Nephron progenitor cell (in vitro differentiated cells): Measurements from ENCODE around the gene LELP1.
A peak's percentile ranks its signal among the peaks of the same experiment; 100 is the strongest.

Experiments
- DNase-seq: peaks from one replicate; pipeline ENCODE4 v3.0.0; 2021
- H3K27ac Mint-ChIP-seq: 2 replicates; pipeline ENCODE4 v1.8.0; 2021; ENCODE audit warnings: mild to moderate bottlenecking, moderate library complexity, mixed read lengths
- H3K27me3 Mint-ChIP-seq: 2 replicates; pipeline ENCODE4 v1.8.0; 2021; ENCODE audit warnings: mild to moderate bottlenecking, low read depth, mixed read lengths; ENCODE audit not compliant: poor library complexity
- H3K36me3 Mint-ChIP-seq: 2 replicates; pipeline ENCODE4 v1.8.0; 2021; ENCODE audit warnings: low read depth, mixed read lengths
- H3K4me1 Mint-ChIP-seq: 2 replicates; pipeline ENCODE4 v1.8.0; 2021; ENCODE audit warnings: mixed read lengths
- H3K4me3 Mint-ChIP-seq: 2 replicates; pipeline ENCODE4 v1.8.0; 2021; ENCODE audit warnings: mild to moderate bottlenecking, moderate library complexity, mixed read lengths
- H3K9me3 Mint-ChIP-seq: 2 replicates; pipeline ENCODE4 v1.8.0; 2021; ENCODE audit warnings: mild to moderate bottlenecking, moderate library complexity, mixed read lengths
- TF ChIP-seq, protein P1 (sequence below): fragments of 200-600 bp; sonication (generic); IDR thresholded peaks from 2 replicates; pipeline ENCODE4 v1.5.0; 2021; ENCODE audit warnings: antibody characterized with exemption

LELP1 gene

DNA sequence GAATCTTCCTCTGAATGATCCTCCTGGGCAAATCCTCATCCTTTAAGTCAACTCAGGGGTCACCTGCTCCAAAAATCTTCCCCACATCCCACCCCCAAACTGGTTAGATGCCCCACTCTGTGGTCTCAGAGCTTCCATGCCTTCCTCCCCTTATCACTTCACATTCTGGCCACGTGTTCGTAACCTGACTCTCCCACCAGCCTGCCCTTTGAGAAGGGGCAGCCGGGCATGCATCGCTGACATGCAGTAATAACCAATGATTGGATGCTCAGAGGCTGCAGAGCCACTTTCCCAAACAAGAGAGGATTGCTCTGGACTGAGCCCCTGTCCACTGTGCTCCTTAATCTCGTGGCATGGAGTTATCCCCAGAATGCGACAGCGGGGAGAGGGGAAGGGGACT lies 7.0 kb downstream of the LELP1 start:
- Mint-ChIP-seq H3K36me3 (no peaks in the 10 kb centered on the region), H3K27me3 (peaks cover 3% of the 10 kb centered on the region), H3K4me3 (no peak overlapping the region), H3K27ac (no peak overlapping the region), H3K9me3 (peaks cover 35% of the 10 kb centered on the region), H3K4me1 (peaks cover 13% of the 10 kb centered on the region)
- peak; percentile 35 for DNase-seq
- TF ChIP-seq, protein P1, sequence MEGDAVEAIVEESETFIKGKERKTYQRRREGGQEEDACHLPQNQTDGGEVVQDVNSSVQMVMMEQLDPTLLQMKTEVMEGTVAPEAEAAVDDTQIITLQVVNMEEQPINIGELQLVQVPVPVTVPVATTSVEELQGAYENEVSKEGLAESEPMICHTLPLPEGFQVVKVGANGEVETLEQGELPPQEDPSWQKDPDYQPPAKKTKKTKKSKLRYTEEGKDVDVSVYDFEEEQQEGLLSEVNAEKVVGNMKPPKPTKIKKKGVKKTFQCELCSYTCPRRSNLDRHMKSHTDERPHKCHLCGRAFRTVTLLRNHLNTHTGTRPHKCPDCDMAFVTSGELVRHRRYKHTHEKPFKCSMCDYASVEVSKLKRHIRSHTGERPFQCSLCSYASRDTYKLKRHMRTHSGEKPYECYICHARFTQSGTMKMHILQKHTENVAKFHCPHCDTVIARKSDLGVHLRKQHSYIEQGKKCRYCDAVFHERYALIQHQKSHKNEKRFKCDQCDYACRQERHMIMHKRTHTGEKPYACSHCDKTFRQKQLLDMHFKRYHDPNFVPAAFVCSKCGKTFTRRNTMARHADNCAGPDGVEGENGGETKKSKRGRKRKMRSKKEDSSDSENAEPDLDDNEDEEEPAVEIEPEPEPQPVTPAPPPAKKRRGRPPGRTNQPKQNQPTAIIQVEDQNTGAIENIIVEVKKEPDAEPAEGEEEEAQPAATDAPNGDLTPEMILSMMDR: no peak

DNA sequence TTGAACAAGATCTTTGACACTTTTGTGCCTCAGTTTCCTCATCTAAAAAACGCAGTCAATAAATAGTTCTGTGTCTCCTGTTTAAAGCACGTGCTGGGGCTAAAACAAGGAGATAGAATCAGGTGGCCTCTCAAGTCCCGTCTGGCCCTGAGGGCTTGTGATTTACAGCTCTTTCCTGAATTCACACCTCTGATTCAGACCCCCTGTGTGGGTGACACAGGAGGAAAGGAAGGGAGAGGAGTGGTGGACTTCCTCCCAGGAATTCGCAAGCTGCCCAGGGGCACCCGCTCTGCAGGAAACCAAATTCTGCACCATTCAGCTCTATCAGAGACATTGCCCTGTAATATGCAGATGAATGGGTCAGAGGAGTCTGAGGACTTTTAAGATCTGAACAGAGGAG lies 9.0 kb downstream of the LELP1 start:
- DNase-seq: no peak
- no peaks in the 10 kb centered on the region for H3K36me3 Mint-ChIP-seq
- no peak overlapping the region for H3K4me3 Mint-ChIP-seq
- H3K27me3 Mint-ChIP-seq: peaks cover 6% of the 10 kb centered on the region
- H3K9me3 Mint-ChIP-seq: peaks cover 29% of the 10 kb centered on the region
- no peak overlapping the region for H3K27ac Mint-ChIP-seq
- TF ChIP-seq, protein P1: no peak
- peaks cover 13% of the 10 kb centered on the region for H3K4me1 Mint-ChIP-seq

DNA sequence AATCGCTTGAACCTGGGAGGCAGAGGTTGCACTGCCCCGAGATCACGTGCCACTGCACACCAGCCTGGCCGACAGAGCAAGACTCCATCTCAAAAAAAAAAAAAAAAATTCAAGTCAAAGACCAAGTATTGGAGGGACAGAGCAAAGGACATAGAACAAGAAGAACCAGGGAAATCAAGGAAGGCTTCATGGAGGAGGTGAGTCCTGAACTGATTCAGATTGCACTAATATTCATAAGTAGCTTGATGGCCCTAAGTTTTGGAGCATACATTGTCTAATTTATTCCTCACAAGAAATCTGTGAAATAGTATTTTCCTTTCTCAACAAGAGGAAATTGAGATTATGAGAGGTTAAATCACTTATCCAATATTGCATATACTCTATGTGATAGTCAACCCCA lies 10.3 kb downstream of the LELP1 start:
- Mint-ChIP-seq H3K27me3 (peaks cover 3% of the 10 kb centered on the region), H3K4me3 (no peak overlapping the region), H3K4me1 (peaks cover 13% of the 10 kb centered on the region), H3K27ac (no peak overlapping the region), H3K36me3 (no peaks in the 10 kb centered on the region), H3K9me3 (peaks cover 22% of the 10 kb centered on the region)
- no peak for DNase-seq
- TF ChIP-seq, protein P1: no peak

DNA sequence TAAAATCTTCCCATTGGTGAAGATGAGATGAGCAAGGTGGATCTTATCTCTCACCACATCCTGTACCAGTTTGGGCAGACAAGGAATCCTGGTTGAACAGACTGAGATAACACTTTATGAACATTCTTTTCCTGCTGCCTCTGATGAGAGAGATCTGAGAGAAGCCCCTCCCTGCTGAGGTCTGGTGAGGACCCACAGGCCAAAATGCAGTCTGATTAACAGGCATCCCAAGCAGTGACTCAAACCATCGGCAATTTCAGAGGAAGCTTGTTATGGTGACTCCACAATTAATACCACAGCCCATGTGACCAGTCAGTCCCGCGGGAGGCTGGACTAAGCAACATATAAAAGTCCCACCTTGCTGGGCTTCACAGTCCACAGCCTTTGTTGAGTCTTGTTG lies 14.0 kb downstream of the LELP1 start, which contains the start of gene PRR9:
Gene PRR9 (plus strand): TSS at position 373 of the 400 bp plus-strand sequence. CDS start 561 bp downstream, outside the sequence.
- H3K27ac Mint-ChIP-seq: no peak within 1 kb of the TSS
- TF ChIP-seq, protein P1: no peak
- no peak within 1 kb of the TSS for H3K4me3 Mint-ChIP-seq
- H3K4me1 Mint-ChIP-seq: no peaks in the 10 kb centered on the region
- DNase-seq: no peak
- no peaks in the 10 kb centered on the region for H3K36me3 Mint-ChIP-seq
- peaks cover 15% of the 10 kb centered on the region for H3K9me3 Mint-ChIP-seq
- peaks cover 10% of the 10 kb centered on the region for H3K27me3 Mint-ChIP-seq

DNA sequence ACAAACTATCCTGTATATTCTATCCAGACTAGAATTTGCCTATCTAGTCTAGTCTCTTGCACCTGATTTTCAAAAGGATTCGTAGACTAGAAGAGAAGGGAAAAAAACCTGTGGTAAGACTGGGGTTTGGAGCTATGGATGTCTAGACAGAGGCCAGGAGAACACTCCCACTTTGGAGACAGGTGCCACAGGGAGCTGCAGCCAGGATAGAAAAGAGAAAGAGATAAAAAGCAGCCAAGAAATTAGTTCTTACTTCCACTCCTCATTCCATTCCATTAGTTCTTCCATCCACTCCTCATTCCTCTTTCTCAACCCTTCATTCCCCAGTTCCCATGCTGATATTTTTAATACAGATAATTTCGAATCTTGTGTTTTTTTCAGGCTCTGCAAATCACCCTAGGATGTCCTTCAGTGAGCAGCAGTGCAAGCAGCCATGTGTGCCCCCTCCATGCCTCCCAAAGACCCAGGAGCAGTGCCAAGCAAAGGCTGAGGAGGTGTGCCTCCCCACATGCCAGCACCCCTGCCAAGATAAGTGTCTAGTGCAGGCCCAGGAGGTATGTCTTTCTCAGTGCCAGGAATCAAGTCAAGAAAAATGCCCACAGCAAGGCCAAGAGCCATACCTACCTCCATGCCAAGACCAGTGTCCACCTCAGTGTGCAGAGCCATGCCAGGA lies 14.7 kb downstream of the LELP1 start:
- Mint-ChIP-seq H3K4me1 (no peaks in the 10 kb centered on the region), H3K27me3 (peaks cover 10% of the 10 kb centered on the region), H3K36me3 (no peaks in the 10 kb centered on the region), H3K27ac (no peak overlapping the region), H3K4me3 (no peak overlapping the region), H3K9me3 (peaks cover 13% of the 10 kb centered on the region)
- TF ChIP-seq, protein P1: no peak
- no peak for DNase-seq
